T-helper 1 cell treated with Interleukin-12 subunit alpha and Interleukin-12 subunit beta and Interleukin-4 antibody, amounts not matched to agents 30 ng/mL and 1 ng/mL, for 36 hours (primary cell): ENCODE results near the gene ADGRL3. TPM values are rescaled to one million over a fixed set of nuclear protein-coding genes. Genes with fewer than 3 reads are reported as not detected.

ENCODE experiments used
- intact Hi-C: fragments of 100-400 bp; cut with micrococcal nuclease; formaldehyde crosslinking; loops from one replicate; pipeline ENCODE4 v1.15.1; 2024
- total RNA-seq: library from RNA; stranded (reverse); gene quantifications from 2 replicates; pipeline ENCODE4 v1.2.3, GENCODE V29; 2022

The ADGRL3 gene
- total RNA-seq, 1 donor from 2014 or later = not detected

- intact Hi-C loops = no loop called here
Measured at GRCh38 chr4:61877893-61878292, 677.8 kb downstream of the ADGRL3 start.

GRCh38 chr4:61882381-61882780, 682.3 kb downstream of the ADGRL3 start:
- intact Hi-C loops = no loop called here

DNA sequence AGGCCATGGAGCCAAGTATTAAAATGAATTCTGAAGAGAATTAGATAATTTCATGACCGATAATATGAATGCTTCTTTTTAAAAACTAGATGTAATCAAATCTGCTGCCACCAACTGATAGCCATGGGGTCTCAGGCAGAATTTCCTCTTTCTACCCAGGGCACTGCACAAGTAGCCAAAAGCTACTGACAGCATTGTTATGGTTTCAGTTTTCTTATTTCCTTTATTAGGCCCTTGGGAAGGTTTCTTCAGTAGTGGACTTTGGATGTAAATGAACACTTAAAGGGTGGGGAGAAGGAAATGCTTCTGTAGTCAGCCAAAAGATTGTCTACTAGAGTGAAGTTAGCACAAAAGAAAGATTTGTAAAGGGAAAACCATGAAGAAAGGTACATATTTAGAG, 686.0 kb downstream of the ADGRL3 start:
- intact Hi-C loops = no loop called here

DNA sequence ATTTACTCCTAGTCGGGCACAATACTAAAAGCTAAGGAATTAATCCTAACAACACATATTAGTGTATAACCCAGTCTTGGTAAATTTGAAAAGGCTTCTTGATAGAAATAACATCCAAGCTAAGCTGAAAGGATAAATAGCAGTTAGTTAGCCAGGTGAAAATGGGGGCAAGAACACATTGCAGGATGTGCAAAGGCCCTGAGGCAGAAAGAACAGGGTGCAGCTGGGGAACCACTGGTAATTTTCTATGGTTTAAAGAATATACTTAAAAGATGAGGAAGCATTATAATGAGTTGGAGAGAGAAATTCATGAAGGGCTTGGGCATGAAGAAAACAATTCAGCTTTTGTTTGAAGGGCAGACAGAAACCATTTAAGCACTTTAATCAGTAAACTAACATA, 689.0 kb downstream of the ADGRL3 start:
- intact Hi-C loops = no loop called here

GRCh38 chr4:61890321-61890720, 690.2 kb downstream of the ADGRL3 start:
- intact Hi-C loops = no loop called here

- intact Hi-C loops = no loop called here
Measured at GRCh38 chr4:61891953-61892352, 691.8 kb downstream of the ADGRL3 start.

DNA sequence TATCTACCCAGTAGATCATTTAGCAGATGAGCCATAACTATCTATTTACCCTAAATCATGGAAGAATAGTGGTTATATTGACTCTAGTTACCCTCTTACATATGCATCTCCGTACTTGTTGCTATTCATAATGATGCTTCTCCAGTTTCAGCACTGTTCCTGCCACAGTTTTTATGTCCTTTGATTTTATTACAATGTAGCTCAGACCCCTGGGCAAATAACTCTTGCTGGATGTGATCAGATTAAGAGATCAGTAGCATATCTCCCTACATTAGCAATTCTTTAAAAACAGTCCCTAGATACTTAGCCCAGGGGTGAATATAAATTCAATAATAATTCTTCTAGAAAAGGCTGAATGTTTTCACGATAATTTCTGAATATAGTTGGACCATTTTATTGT, 696.5 kb downstream of the ADGRL3 start:
- intact Hi-C loops = no loop called here

GRCh38 chr4:61909031-61909430, 708.9 kb downstream of the ADGRL3 start:
- intact Hi-C loops = no loop called here

DNA sequence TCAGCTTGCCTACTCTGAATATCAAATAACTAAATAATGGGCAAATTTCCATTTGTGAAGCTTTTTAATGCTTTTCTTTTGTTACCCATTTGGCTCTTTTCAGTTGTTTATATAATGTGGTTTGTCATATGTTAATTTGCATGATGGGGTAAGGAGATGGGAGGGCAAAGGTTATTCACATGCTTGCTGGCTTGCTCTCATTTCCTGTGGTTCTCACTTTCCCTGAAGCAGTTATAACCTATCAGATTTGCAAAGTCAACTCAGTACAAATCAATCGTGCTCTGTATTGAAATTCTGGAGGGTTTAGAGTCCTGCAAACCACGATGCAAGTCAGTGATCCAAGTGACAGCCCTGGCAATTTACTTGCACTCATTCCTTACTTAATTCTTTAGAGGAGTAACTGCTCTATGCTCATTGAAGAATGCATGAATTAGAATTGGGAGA, 711.2 kb downstream of the ADGRL3 start:
- intact Hi-C loops = no loop called here

GRCh38 chr4:61913619-61914018, 713.5 kb downstream of the ADGRL3 start:
- intact Hi-C loops = no loop called here

DNA sequence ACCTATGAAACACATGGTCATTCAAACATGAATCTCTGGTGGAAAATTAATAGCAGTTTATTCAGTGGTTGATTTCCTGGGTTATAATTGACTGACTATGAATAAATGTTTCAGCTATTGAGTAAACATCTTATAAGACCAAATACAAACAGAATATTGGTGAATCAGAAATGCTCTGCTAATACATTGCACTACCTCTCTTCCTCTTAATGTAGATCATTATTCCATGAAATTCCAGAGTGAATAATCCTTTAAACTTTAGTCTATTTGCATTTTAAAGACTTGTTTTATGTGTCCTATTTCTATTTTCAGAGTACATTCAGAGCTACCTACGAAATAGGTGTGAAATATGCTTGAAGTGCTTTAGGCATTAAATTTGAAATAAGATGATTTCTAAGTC, 715.4 kb downstream of the ADGRL3 start:
- intact Hi-C loops = no loop called here

DNA sequence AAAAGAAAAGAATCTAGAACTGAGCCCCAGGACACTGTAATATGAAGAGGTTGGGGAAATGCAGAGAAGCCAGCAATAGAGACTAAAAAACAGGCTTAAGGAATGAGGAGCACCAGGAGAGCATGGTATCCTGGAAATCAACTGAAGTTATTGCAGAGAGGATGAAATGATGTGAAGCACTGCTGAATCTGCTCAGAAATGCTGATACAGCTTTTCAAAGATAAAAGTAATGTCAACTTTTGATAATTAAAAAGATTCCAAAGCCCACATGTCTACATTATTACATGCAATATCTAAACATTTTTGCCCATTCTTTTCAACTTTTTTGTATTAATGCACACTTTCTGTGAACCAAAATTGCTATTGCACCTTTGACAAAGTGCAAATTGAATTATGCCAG, 718.4 kb downstream of the ADGRL3 start:
- intact Hi-C loops = no loop called here

- intact Hi-C loops = no loop called here
Measured at GRCh38 chr4:61918987-61919386, 718.9 kb downstream of the ADGRL3 start.

GRCh38 chr4:61919561-61919960, 719.4 kb downstream of the ADGRL3 start:
- intact Hi-C loops = no loop called here

- intact Hi-C loops = no loop called here
Measured at GRCh38 chr4:61921920-61922319, 721.8 kb downstream of the ADGRL3 start.

- intact Hi-C loops = no loop called here
Measured at GRCh38 chr4:61922766-61923165, 722.6 kb downstream of the ADGRL3 start.

GRCh38 chr4:61923179-61923578, 723.1 kb downstream of the ADGRL3 start:
- intact Hi-C loops = no loop called here

- intact Hi-C loops = no loop called here
Measured at GRCh38 chr4:61924131-61924530, 724.0 kb downstream of the ADGRL3 start.

DNA sequence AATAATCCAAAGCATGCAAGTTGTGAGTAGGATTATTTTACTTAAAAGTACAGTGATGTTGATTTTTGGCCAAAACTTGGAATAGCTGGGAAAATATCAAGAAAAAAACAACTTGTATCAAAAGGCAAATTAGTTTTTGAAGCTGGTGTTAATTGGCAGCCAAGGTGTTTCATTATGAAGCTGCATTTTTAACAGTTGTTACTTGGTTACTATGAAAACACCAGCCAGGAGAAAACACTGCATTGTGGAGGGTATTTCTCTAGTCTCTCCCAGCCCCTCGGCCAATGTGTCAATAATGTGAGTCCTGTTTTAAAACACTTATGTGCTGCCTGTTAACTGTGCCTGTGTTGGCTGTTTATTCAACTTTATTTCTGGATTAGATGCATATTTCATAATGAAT, 733.4 kb downstream of the ADGRL3 start:
- intact Hi-C loops = no loop called here

DNA sequence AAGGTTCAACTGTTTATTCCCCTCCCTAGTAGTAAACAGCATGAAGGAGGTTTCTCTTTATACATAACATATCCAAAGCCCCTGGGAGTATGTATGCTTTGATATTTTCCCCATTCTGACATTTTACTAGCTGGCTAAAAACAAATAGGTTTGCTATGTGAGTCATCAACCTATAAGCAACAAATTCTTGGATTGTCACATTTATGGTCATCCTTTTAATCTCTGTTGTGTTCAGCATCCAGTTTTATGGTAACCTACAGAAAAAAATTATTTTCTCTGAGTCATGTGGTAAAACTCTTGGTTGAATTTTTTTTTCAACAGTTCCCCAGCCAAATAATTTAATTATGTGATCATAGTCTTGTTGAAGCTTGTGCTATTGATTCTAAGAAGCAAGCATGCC, 734.1 kb downstream of the ADGRL3 start:
- intact Hi-C loops = no loop called here

GRCh38 chr4:61938250-61938846, 738.2 kb downstream of the ADGRL3 start:
- intact Hi-C loops = no loop called here

DNA sequence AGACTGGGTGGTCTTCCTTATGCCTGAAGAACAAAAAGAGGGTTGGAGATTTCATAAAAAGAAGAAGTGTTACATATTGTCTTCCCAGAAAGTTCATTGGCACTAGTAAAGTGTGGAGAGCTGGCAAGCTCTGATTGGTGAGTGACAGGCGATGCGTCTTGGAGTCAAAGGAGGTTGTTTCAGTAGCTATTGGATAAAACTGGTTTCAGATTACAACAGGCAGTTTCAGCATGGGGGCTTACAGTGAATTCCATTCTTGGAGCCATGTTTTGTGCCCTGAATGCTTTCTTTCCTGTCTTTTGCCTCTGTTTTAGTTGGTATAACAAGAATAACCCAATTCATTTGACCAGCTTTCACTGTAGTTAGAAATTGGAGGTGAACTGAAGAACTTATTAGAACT, 750.5 kb downstream of the ADGRL3 start:
- intact Hi-C loops = no loop called here

DNA sequence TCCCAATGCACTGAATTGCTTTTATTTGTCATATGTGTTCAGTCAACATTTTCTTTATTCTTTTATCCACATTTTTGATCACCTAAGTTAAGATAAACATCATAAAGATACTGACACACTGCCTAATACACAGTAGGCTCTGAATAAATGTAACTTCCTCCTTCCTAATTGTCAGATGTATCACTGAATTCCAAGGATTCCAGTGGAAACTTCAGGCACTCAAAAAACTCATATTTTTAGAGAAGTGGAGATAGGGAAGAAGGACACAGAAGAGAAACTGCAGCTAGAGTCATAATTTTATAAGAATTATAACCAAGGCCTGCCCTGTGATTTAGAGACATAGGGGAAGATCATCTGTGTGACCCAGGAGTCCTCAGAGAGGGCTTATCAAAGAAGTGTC, 753.3 kb downstream of the ADGRL3 start:
- intact Hi-C loops = no loop called here

DNA sequence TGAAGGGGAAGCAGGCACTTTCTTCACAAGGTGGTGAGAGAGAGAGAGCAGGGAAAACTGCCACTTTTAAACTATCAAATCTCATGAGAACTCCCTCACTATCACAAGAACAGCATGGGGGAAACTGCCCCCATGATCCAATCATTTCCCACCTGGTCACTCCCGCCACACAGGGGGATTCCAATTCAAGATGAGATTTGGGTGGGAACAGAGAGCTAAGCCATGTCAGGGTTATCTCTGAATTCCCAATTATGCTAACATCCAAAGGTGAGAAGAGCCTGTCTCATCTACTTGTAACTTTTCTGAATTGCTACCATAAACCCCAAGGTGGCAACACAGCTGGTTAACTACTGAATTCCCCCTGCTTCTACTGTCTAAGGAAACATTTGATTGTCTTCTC, 758.5 kb downstream of the ADGRL3 start:
- intact Hi-C loops = no loop called here
